ENCODE results near the gene KMT5B.

DNA sequence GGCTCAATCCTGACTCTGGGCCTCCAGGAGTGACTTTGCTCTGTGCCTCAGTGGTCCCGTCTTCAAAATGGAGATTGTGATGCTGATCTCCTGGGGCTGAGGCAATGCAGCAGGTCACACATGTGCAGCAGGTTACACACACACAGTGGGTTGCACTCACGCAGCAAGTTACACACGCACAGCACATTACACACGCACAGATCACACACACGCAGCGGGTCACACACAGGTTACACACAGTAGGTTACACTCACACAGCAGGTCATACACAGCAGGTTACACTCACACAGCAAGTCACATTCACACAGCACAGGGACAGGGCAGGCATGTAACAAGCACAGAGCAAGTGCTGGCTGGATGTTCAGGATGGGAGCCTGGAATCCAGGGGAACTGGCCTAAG, 47.4 kb upstream of the KMT5B start:
- TF ChIP-seq POLR2A (IDR thresholded peaks at IDR 0.05): no peak
- TF ChIP-seq, protein P1, sequence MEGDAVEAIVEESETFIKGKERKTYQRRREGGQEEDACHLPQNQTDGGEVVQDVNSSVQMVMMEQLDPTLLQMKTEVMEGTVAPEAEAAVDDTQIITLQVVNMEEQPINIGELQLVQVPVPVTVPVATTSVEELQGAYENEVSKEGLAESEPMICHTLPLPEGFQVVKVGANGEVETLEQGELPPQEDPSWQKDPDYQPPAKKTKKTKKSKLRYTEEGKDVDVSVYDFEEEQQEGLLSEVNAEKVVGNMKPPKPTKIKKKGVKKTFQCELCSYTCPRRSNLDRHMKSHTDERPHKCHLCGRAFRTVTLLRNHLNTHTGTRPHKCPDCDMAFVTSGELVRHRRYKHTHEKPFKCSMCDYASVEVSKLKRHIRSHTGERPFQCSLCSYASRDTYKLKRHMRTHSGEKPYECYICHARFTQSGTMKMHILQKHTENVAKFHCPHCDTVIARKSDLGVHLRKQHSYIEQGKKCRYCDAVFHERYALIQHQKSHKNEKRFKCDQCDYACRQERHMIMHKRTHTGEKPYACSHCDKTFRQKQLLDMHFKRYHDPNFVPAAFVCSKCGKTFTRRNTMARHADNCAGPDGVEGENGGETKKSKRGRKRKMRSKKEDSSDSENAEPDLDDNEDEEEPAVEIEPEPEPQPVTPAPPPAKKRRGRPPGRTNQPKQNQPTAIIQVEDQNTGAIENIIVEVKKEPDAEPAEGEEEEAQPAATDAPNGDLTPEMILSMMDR (IDR thresholded peaks at IDR 0.05): no peak
- no peak for TF ChIP-seq POLR2AphosphoS5 (IDR thresholded peaks at IDR 0.05)
- no peak for TF ChIP-seq EP300 (IDR thresholded peaks at IDR 0.05)
